AG09319 (cell line): Measurements from ENCODE around the gene CNGA3.

Experiments used
- DNase-seq: peaks from one replicate; pipeline ENCODE4 v3.0.0-alpha.2; 2010; ENCODE audit warnings: low read depth; ENCODE audit errors: extremely low read depth
- CTCF ChIP-seq: IDR thresholded peaks from 2 replicates; pipeline ENCODE4 v1.5.1; 2011; ENCODE audit warnings: low read depth, mild to moderate bottlenecking, inconsistent platforms, low read length, moderate library complexity

Gene CNGA3

GRCh38 chr2:98378196-98378595 is 31.9 kb downstream of the CNGA3 start:
- no peak for DNase-seq

GRCh38 chr2:98378901-98379300 is 32.6 kb downstream of the CNGA3 start:
- peak; percentile 8 for DNase-seq
- no peak for TF ChIP-seq CTCF

More at GRCh38 chr2:98378196-98378595, 31.9 kb downstream of the CNGA3 start:
- TF ChIP-seq CTCF = no peak

DNA sequence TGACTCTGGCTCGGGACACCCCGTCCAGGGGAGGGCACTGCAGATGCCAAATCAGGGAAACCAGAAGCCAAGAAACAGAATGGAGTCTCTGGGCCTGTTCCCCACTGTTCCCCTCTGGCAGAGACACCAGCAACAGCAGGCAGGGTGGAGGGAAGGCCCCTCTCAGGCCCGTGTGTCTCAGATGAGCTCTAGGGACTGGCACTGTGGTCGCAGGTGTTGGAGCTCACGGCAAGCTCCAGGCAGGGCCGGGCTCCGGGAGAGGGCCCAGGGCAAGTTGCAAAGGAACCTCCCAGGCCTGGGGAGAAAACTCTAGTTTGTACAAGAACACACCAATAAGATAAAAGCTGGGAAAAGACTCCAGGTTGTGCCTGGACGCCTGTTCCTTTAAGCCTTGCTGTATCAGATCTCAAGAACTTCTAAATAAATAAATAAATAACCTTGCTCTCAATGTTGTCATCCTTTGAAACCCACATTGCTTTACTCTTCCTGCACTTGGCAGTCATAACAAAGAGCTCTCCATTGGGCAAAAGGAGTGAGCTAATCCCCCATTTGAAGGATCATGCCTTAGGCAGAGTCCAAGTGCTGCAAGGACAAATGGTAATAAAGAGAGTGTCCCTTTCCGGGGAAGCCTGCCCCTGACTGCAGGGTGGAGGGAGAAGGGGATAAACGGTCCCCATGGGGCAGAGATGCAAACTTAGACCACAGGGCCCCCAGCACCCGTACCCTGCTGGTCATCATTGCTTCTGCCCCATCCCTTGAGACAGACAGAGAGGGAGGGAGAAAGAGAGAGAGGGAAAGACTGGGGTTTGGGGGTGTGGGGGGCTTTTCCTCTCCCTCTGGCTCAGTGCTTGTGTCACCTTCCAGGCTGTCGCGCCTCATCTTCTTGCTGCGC is 33.3 kb downstream of the CNGA3 start:
- DNase-seq = no peak
- TF ChIP-seq CTCF = no peak

GRCh38 chr2:98380203-98380535 is 33.9 kb downstream of the CNGA3 start:
- TF ChIP-seq CTCF = no peak
- no peak for DNase-seq

- no peak for DNase-seq
- TF ChIP-seq CTCF = no peak
Measured at GRCh38 chr2:98381494-98381893, 35.2 kb downstream of the CNGA3 start.

DNA sequence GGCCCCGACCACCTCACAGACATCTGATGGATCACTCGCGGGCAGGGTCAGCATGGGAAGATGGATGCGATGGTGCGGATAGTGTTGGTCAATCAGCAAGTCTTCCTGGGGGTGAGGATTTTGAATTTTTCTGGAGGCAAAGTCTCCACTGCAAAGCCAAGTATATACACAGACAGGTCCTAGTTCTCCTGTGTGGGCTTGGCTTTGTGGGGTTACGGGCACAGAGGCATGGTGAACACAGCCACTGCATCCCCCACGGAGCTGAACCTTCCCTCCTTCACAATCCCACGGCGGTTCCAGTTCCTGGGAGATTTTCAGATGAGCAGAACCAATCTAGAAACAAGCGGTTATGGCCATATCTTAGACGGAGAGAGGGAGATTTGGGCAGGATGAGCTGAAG is 35.8 kb downstream of the CNGA3 start:
- TF ChIP-seq CTCF = no peak
- DNase-seq = no peak

DNA sequence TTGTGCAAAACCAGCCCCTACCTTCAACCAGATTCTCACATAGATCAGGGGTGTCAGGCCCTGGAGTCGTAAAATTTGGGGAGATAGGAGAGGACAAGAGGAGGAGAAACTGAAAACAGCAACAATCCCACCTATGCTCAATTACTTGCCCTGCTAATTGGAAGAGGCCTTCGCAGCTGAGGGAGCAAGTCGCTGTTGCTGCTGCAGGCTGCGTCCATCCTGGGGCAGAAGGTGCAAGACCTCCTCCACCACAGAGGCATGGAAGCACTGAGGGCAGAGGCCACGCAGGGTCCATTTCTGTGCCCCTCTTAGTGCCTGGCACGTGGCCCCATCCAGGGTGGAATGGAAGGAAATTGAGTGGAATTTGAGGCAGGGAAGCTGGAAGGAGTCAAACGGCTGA is 36.5 kb downstream of the CNGA3 start:
- DNase-seq = no peak
- TF ChIP-seq CTCF = no peak
